ENCODE measurements around the gene GBP2. TPM values are rescaled to one million over a fixed set of nuclear protein-coding genes. Genes with fewer than 3 reads are reported as not detected.

The GBP2 gene
- 10 to 100 TPM in 1 of 2 donors, 1 to 10 TPM in 1; 7.4 to 18.2 TPM for total RNA-seq
- polyA plus RNA-seq, result 10 to 100 TPM; 10.4 to 17.9 TPM

GRCh38 chr1:89125913-89126580, at the start of gene GBP2:
TSS of gene GBP2 (minus strand) at chr1:89126114. CDS start at chr1:89121966, 4,148 bp downstream.
- TF ChIP-seq SP1 (IDR thresholded peaks at IDR 0.05), result peak; percentile 60
- peak; percentile 52 for TF ChIP-seq FOXA2 (IDR thresholded peaks at IDR 0.05)
- TF ChIP-seq CTCF (IDR thresholded peaks at IDR 0.05; ENCODE audit: low read depth, low read length, missing input control), result no peak
- peak; percentile 10 to 45 for TF ChIP-seq RAD21 (IDR thresholded peaks at IDR 0.05)
- no peak for TF ChIP-seq GABPA (IDR thresholded peaks at IDR 0.05 in 1 of 2, conservative IDR thresholded peaks at IDR 0.05 in 1 of 2)
- no peak for TF ChIP-seq MAX (IDR thresholded peaks at IDR 0.05)
- TF ChIP-seq ATF3 (IDR thresholded peaks at IDR 0.05), result peak; percentile 90
- TF ChIP-seq HNF4G (IDR thresholded peaks at IDR 0.05), result no peak
- peak; percentile 36 to 52 for TF ChIP-seq RXRA (IDR thresholded peaks at IDR 0.05)
- peak; percentile 20 for TF ChIP-seq YY1 (IDR thresholded peaks at IDR 0.05)
- peak; percentile 96 for TF ChIP-seq REST (IDR thresholded peaks at IDR 0.05)
- peak; percentile 97 to 98 for TF ChIP-seq JUND (IDR thresholded peaks at IDR 0.05)
- TF ChIP-seq EGR1 (IDR thresholded peaks at IDR 0.05; ENCODE audit: low read depth in 2 of 2), result peak in 1 of 2 donors; percentile 52
- TF ChIP-seq NR2F2 (IDR thresholded peaks at IDR 0.05), result peak; percentile 19
- TF ChIP-seq TAF1 (conservative IDR thresholded peaks at IDR 0.05), result peak; percentile 82
- peak in 1 of 2 donors; percentile 61 for TF ChIP-seq HNF4A (conservative IDR thresholded peaks at IDR 0.05)
- peak; percentile 34 for TF ChIP-seq ZBTB33 (IDR thresholded peaks at IDR 0.05)
- peak; percentile 26 for TF ChIP-seq FOXA1 (IDR thresholded peaks at IDR 0.05)
- Histone ChIP-seq H3K9ac (ENCODE audit: low read depth in 1 of 2, low read length in 2 of 2) (peak within 1 kb of the TSS in 1 of 2 donors; percentile 87), H3K36me3 (ENCODE audit: control insufficient read depth in 4 of 4, insufficient read depth in 3 of 4, low read depth in 1 of 4, low read length in 3 of 4) (peaks cover 0 to 12% (median 6%) of the 10 kb centered on the region in 4 donors), H3K4me3 (ENCODE audit: low read depth in 1 of 3, low read length in 3 of 3) (peak within 1 kb of the TSS; percentile 38 to 62 (median 42)), H3K27ac (ENCODE audit: low read depth in 1 of 2, low read length in 2 of 2) (peak within 1 kb of the TSS; percentile 67 to 75), H3K4me1 (ENCODE audit: control insufficient read depth in 4 of 4, insufficient read depth in 4 of 4, low read length in 3 of 4) (peaks cover 7 to 10% (median 8%) of the 10 kb centered on the region in 4 donors), H3K27me3 (ENCODE audit: control insufficient read depth in 4 of 4, insufficient read depth in 4 of 4, low read length in 3 of 4) (no peaks in the 10 kb centered on the region), H3K9me3 (ENCODE audit: control insufficient read depth in 4 of 4, low read length in 3 of 4) (no peaks in the 10 kb centered on the region)
- 37% methylated on average over 6 of the region's 6 CpGs for WGBS
- no peak for DNase-seq (ENCODE audit: low spot score)

Measured in liver (tissue), 9 donors.